HG03469 (cell line): ENCODE measurements around the gene TTLL11.
"Not testable (repeated sequence)": the region's sequence is repeated elsewhere in the genome, so short reads cannot be mapped to it uniquely, and the experiment has no call there.

Experiments used
- ATAC-seq: cut with Tn5 transposase; IDR thresholded peaks from one replicate; pipeline ENCODE4 v1.9.1; 2021; ENCODE audit warnings: mild to moderate bottlenecking, moderate library complexity, moderate number of reproducible peaks; ENCODE audit not compliant: unreplicated experiment

The TTLL11 gene

GRCh38 chr9:122007837-122008236, 85.3 kb downstream of the TTLL11 start:
- no peak for ATAC-seq

GRCh38 chr9:122005597-122005996, 87.5 kb downstream of the TTLL11 start:
- no peak for ATAC-seq

- ATAC-seq: no peak
These were observed 88.5 kb downstream of the TTLL11 start for GRCh38 chr9:122004589-122004988.

GRCh38 chr9:122001491-122002201, 91.5 kb downstream of the TTLL11 start:
- ATAC-seq: no peak

GRCh38 chr9:122000526-122000925, 92.6 kb downstream of the TTLL11 start:
- not testable (repeated sequence) for ATAC-seq

GRCh38 chr9:121999556-121999955, 93.6 kb downstream of the TTLL11 start:
- no peak for ATAC-seq

GRCh38 chr9:121998513-121999049, 94.5 kb downstream of the TTLL11 start:
- ATAC-seq: no peak

- no peak for ATAC-seq
These were observed 95.3 kb downstream of the TTLL11 start for GRCh38 chr9:121997791-121998190.

- ATAC-seq: no peak
These were observed 96.3 kb downstream of the TTLL11 start for GRCh38 chr9:121996783-121997182.

GRCh38 chr9:121995997-121996396, 97.1 kb downstream of the TTLL11 start:
- no peak for ATAC-seq

- ATAC-seq: no peak
These were observed 100.4 kb downstream of the TTLL11 start for GRCh38 chr9:121992571-121993212.

- ATAC-seq: no peak
These were observed 101.8 kb downstream of the TTLL11 start for GRCh38 chr9:121991307-121991661.

- ATAC-seq: no peak
These were observed 102.4 kb downstream of the TTLL11 start for GRCh38 chr9:121990600-121991306.

GRCh38 chr9:121989010-121989409, 104.1 kb downstream of the TTLL11 start:
- ATAC-seq: no peak

GRCh38 chr9:121987314-121987713, 105.8 kb downstream of the TTLL11 start:
- no peak for ATAC-seq

- ATAC-seq: no peak
These were observed 107.2 kb downstream of the TTLL11 start for GRCh38 chr9:121985792-121986494.

GRCh38 chr9:121984726-121985402, 108.2 kb downstream of the TTLL11 start:
- no peak for ATAC-seq

GRCh38 chr9:121983736-121984135, 109.4 kb downstream of the TTLL11 start:
- no peak for ATAC-seq

GRCh38 chr9:121981118-121981883, 111.8 kb downstream of the TTLL11 start:
- ATAC-seq: no peak

- not testable (repeated sequence) for ATAC-seq
These were observed 112.4 kb downstream of the TTLL11 start for GRCh38 chr9:121980665-121981064.
